ENCODE data around the gene RRAD.

- TF ChIP-seq POLR2AphosphoS5 (IDR thresholded peaks at IDR 0.05; ENCODE audit: borderline replicate concordance, low read depth, low read length) (no peak), EZH2 (IDR thresholded peaks at IDR 0.05) (no peak), FOXP2 (optimal IDR thresholded peaks at IDR 0.05; ENCODE audit: control extremely low read depth, extremely low read length, insufficient read depth) (no peak)
These were observed 17.2 kb downstream of the RRAD start for GRCh38 chr16:66908116-66908515.

Measured in SK-N-MC (cell line).